Lung (tissue), 12 donors: ENCODE results near the gene NDUFA8. TPM values are rescaled to one million over a fixed set of nuclear protein-coding genes. Genes with fewer than 3 reads are reported as not detected.
"Not testable (repeated sequence)": the region's sequence is repeated elsewhere in the genome, so short reads cannot be mapped to it uniquely, and the experiment has no call there.

Experiments used
- ATAC-seq: fragments of 200-7000 bp; cut with Tn5 transposase; one replicate; pipeline ENCODE4 v1.9.1; 2020; ENCODE audit warnings: moderate number of reproducible peaks; ENCODE audit not compliant: insufficient read depth, low FRiP score
- DNase-seq, 3 donors: peaks; one replicate each; pipeline ENCODE4 v3.0.0-alpha.2; 2013 to 2017
- H3K27ac ChIP-seq, 2 donors: one replicate each; pipeline ENCODE4 v1.5.1; 2013; ENCODE audit warnings: mild to moderate bottlenecking in 2 of 2, moderate library complexity in 2 of 2, control low read depth in 1 of 2, inconsistent platforms in 1 of 2, low read depth in 1 of 2, low read length in 1 of 2
- H3K27me3 ChIP-seq, 3 donors: one replicate each; pipeline ENCODE4 v1.5.1; 2013; ENCODE audit warnings: low read length in 2 of 3; ENCODE audit not compliant: control insufficient read depth in 3 of 3, insufficient read depth in 3 of 3
- H3K36me3 ChIP-seq, 4 donors: one replicate each; pipeline ENCODE4 v1.5.1; 2013; ENCODE audit warnings: low read length in 4 of 4, mild to moderate bottlenecking in 1 of 4, moderate library complexity in 1 of 4; ENCODE audit not compliant: control insufficient read depth in 4 of 4, insufficient read depth in 4 of 4
- H3K4me1 ChIP-seq, 5 donors: one replicate each; pipeline ENCODE4 v1.5.1; 2013; ENCODE audit warnings: low read length in 5 of 5, mild to moderate bottlenecking in 2 of 5, moderate library complexity in 1 of 5; ENCODE audit not compliant: control insufficient read depth in 5 of 5, insufficient read depth in 5 of 5
- H3K4me3 ChIP-seq: one replicate; pipeline ENCODE4 v1.5.1; 2013; ENCODE audit warnings: mild to moderate bottlenecking, control low read depth, moderate library complexity
- H3K9ac ChIP-seq, 2 donors: one replicate each; pipeline ENCODE4 v1.5.1; 2013; ENCODE audit warnings: low read length in 2 of 2, control low read depth in 1 of 2; ENCODE audit not compliant: insufficient read depth in 1 of 2
- H3K9me3 ChIP-seq, 4 donors: one replicate each; pipeline ENCODE4 v1.5.1; 2013; ENCODE audit warnings: low read length in 3 of 4, mild to moderate bottlenecking in 1 of 4, moderate library complexity in 1 of 4; ENCODE audit not compliant: control insufficient read depth in 4 of 4, insufficient read depth in 3 of 4
- CTCF ChIP-seq: IDR thresholded peaks from 2 replicates; pipeline ENCODE4 v1.5.1; 2012; ENCODE audit warnings: mild to moderate bottlenecking; ENCODE audit errors: control extremely low read depth, extremely low read depth
- WGBS, 2 donors: extraction: QIAGEN DNeasy Blood & Tissue Kit; methylation state at CpG; one replicate each; pipeline ENCODE4 v1.1.7; 2013; 5-methylcytosine and 5-hydroxymethylcytosine counted together
- polyA plus RNA-seq, 2 donors: library from polyadenylated mRNA; stranded (reverse); fragments of 200-250 nt; gene quantifications; one replicate each; pipeline ENCODE4 v1.2.1, GENCODE V29; 2013
- total RNA-seq, 2 donors: library from RNA; depleted of rRNA in 1 of 2; stranded (reverse); fragments of >200 nt in 1 of 2; gene quantifications; one replicate each; pipeline ENCODE4 v1.2.1, GENCODE V29; 2014 to 2021
- donor health status: control.
- donor health status: control.
- donor health status: Bipolar disorder and iron deficiency.
- donor health status: healthy.
- donor health status: DM: yes; HTN: yes; CAD: no.

Gene NDUFA8
- total and polyA plus RNA-seq, 4 donors = 26.6 to 107 (median 58.3) TPM

GRCh38 chr9:122119721-122120120, 39.9 kb downstream of the NDUFA8 start:
- Histone ChIP-seq H3K9ac (no peak overlapping the region), H3K27me3 (peaks cover 0 to 6% (median 0%) of the 10 kb centered on the region in 3 donors), H3K36me3 (no peaks in the 10 kb centered on the region), H3K4me3 (no peak overlapping the region), H3K9me3 (peaks cover 0 to 2% (median 0%) of the 10 kb centered on the region in 4 donors), H3K4me1 (no peaks in the 10 kb centered on the region), H3K27ac (no peak overlapping the region)
- TF ChIP-seq CTCF = no peak
- 91 to 94% methylated on average over 5 of the region's 5 CpGs for WGBS, 2 donors
- ATAC-seq = no peak
- no peak for DNase-seq

- Histone ChIP-seq H3K27me3 (peaks cover 0 to 4% (median 0%) of the 10 kb centered on the region in 3 donors), H3K4me1 (no peaks in the 10 kb centered on the region), H3K4me3 (no peak overlapping the region), H3K9ac (no peak overlapping the region), H3K9me3 (peaks cover 0 to 2% (median 0%) of the 10 kb centered on the region in 4 donors), H3K36me3 (no peaks in the 10 kb centered on the region), H3K27ac (no peak overlapping the region)
- TF ChIP-seq CTCF = no peak
- WGBS, 2 donors = 92 to 95% methylated on average over 13 of the region's 13 CpGs
- ATAC-seq (no peak), DNase-seq (no peak)
Observed at GRCh38 chr9:122119166-122119521, 40.4 kb downstream of the NDUFA8 start.

GRCh38 chr9:122118343-122119165, 41.0 kb downstream of the NDUFA8 start:
- ATAC-seq (no peak), DNase-seq (no peak)
- Histone ChIP-seq H3K4me1 (no peaks in the 10 kb centered on the region), H3K4me3 (no peak overlapping the region), H3K9ac (no peak overlapping the region), H3K27me3 (no peaks in the 10 kb centered on the region), H3K27ac (no peak overlapping the region), H3K9me3 (peaks cover 0 to 2% (median 0%) of the 10 kb centered on the region in 4 donors), H3K36me3 (no peaks in the 10 kb centered on the region)
- no peak for TF ChIP-seq CTCF
- 83 to 89% methylated on average over 5 of the region's 5 CpGs for WGBS, 2 donors

GRCh38 chr9:122117241-122117640, 42.3 kb downstream of the NDUFA8 start:
- not testable (repeated sequence) for H3K9me3 ChIP-seq, H3K9ac ChIP-seq, H3K27ac ChIP-seq, H3K36me3 ChIP-seq, DNase-seq, H3K27me3 ChIP-seq, H3K4me1 ChIP-seq, H3K4me3 ChIP-seq, ATAC-seq
- WGBS, 2 donors = 73 to 75% methylated on average over 9 of the region's 9 CpGs
